ENCODE data around the gene SERPINE2. TPM values are rescaled to one million over a fixed set of nuclear protein-coding genes. Genes with fewer than 3 reads are reported as not detected.

SERPINE2 gene
- total RNA-seq, 1 donor, result 35.3 TPM

Other genes starting within 250 kb of the SERPINE2 start
- gene AP1S3, start 201.7 kb downstream of the SERPINE2 start, total RNA-seq, result 0.81 TPM
- 66.8 TPM for gene WDFY1, start 94.0 kb downstream of the SERPINE2 start, total RNA-seq
- 19.1 TPM for gene MRPL44, start 81.8 kb downstream of the SERPINE2 start, total RNA-seq

All from hematopoietic multipotent progenitor cell (in vitro differentiated cells).